Measurements from ENCODE around the gene CACNA2D3.

The CACNA2D3 gene

GRCh38 chr3:55007971-55008370, 885.6 kb downstream of the CACNA2D3 start:
- DNase-seq (ENCODE audit: low spot score) = no peak

- no peak for DNase-seq (ENCODE audit: low spot score)
These were observed 887.0 kb downstream of the CACNA2D3 start for GRCh38 chr3:55009372-55009771.

GRCh38 chr3:55012091-55012490, 889.7 kb downstream of the CACNA2D3 start:
- DNase-seq (ENCODE audit: low spot score) = no peak

- DNase-seq (ENCODE audit: low spot score) = no peak
These were observed 891.0 kb downstream of the CACNA2D3 start for GRCh38 chr3:55013145-55013925.

- DNase-seq (ENCODE audit: low spot score) = peak; percentile 65
These were observed 891.7 kb downstream of the CACNA2D3 start for GRCh38 chr3:55014081-55014480.

- DNase-seq (ENCODE audit: low spot score) = no peak
These were observed 892.6 kb downstream of the CACNA2D3 start for GRCh38 chr3:55014906-55015305.

GRCh38 chr3:55017876-55018275, 895.5 kb downstream of the CACNA2D3 start:
- DNase-seq (ENCODE audit: low spot score) = no peak

- no peak for DNase-seq (ENCODE audit: low spot score)
These were observed 908.6 kb downstream of the CACNA2D3 start for GRCh38 chr3:55030938-55031337.

GRCh38 chr3:55036883-55037577, 914.7 kb downstream of the CACNA2D3 start:
- no peak for DNase-seq (ENCODE audit: low spot score)

- DNase-seq (ENCODE audit: low spot score) = no peak
These were observed 920.2 kb downstream of the CACNA2D3 start for GRCh38 chr3:55042591-55042990.

- DNase-seq (ENCODE audit: low spot score) = no peak
These were observed 922.1 kb downstream of the CACNA2D3 start for GRCh38 chr3:55044486-55044885.

- DNase-seq (ENCODE audit: low spot score) = no peak
These were observed 936.8 kb downstream of the CACNA2D3 start for GRCh38 chr3:55059027-55059629.

- DNase-seq (ENCODE audit: low spot score) = no peak
These were observed 938.8 kb downstream of the CACNA2D3 start for GRCh38 chr3:55060896-55061719.

- no peak for DNase-seq (ENCODE audit: low spot score)
These were observed 939.3 kb downstream of the CACNA2D3 start for GRCh38 chr3:55061720-55062034.

- no peak for DNase-seq (ENCODE audit: low spot score)
These were observed 941.8 kb downstream of the CACNA2D3 start for GRCh38 chr3:55064164-55064563.

GRCh38 chr3:55065331-55065730, 943.0 kb downstream of the CACNA2D3 start:
- peak; percentile 27 for DNase-seq (ENCODE audit: low spot score)

GRCh38 chr3:55066551-55067047, 944.2 kb downstream of the CACNA2D3 start:
- DNase-seq (ENCODE audit: low spot score) = no peak

- DNase-seq (ENCODE audit: low spot score) = no peak
These were observed 947.6 kb downstream of the CACNA2D3 start for GRCh38 chr3:55069950-55070349.

GRCh38 chr3:55074796-55075195, 952.4 kb downstream of the CACNA2D3 start:
- DNase-seq (ENCODE audit: low spot score) = no peak

GRCh38 chr3:55075846-55076245, 953.5 kb downstream of the CACNA2D3 start:
- DNase-seq (ENCODE audit: low spot score) = no peak

GRCh38 chr3:55077726-55078125, 955.4 kb downstream of the CACNA2D3 start:
- DNase-seq (ENCODE audit: low spot score) = no peak

GRCh38 chr3:55078876-55079275, 956.5 kb downstream of the CACNA2D3 start:
- no peak for DNase-seq (ENCODE audit: low spot score)
